Adrenal gland (tissue), 5 donors: ENCODE results near the gene NHEJ1.

Experiments used
- CTCF ChIP-seq, 6 experiments: fragments of 450-650 bp in 4 of 6; fragments of 200-600 bp in 2 of 6; sonication (generic) in 1 of 6; IDR thresholded peaks; 1 replicate in 5 of 6; 2 replicates in 1 of 6; pipeline versions ENCODE4 v1.5.1 to v1.8.0; 2016 to 2021; ENCODE audit warnings: antibody characterized with exemption in 6 of 6, mild to moderate bottlenecking in 2 of 6, moderate library complexity in 1 of 6
- POLR2A ChIP-seq, 2 donors: fragments of 450-650 bp; IDR thresholded peaks; one replicate each; pipeline ENCODE4 v1.6.1; 2017; ENCODE audit warnings: antibody characterized with exemption in 2 of 2, mild to moderate bottlenecking in 2 of 2, moderate library complexity in 1 of 2
- donor health status: DM: no; HTN: no; CAD: no.

GRCh38 chr2:219174146-219174545, 13.5 kb upstream of the NHEJ1 start:
- TF ChIP-seq CTCF (IDR thresholded peaks at IDR 0.05) (no peak), POLR2A (IDR thresholded peaks at IDR 0.05) (no peak)
